SH-SY5Y (cell line): ENCODE results near the gene DAPK1.

Source experiments
- GATA2 ChIP-seq: IDR thresholded peaks from 2 replicates; pipeline ENCODE4 v1.6.1; 2011; ENCODE audit warnings: mild to moderate bottlenecking, low read depth, low read length
- GATA3 ChIP-seq: IDR thresholded peaks from 2 replicates; pipeline ENCODE4 v1.6.1; 2011; ENCODE audit warnings: low read depth, mild to moderate bottlenecking, low read length, moderate library complexity

Gene DAPK1

DNA sequence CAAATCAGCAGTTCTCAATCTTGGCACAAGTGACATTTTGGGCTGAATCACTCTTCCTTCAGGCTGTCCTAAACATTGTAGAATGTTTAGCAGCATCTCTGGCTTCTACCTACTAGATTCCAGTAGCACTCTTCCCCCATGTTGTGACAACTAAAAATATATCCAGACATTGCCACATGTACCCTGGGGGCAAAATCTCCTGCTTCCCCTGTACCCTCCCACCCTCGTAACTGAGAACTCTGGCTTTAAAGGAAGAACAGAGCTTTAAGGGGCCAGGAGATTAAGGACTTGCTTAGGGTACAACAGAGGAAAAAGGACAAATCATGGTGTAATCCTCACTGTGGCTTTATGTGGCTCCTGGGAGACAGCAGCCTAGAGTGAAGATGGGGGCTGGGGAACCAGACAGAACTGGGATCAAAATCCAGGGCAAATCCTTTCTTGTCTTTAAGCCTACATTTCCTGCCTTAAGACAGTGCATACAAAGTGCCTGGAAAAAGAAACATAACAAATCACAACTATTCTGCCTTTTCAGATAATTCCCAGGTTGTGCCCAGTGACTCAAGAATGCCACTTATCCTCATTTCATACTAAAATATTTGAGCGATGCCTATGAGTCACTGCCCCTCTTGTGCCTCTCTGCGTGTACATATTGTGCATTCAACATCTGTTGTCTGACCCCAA, 109.3 kb downstream of the DAPK1 start:
- TF ChIP-seq GATA2: no peak
- no peak for TF ChIP-seq GATA3

DNA sequence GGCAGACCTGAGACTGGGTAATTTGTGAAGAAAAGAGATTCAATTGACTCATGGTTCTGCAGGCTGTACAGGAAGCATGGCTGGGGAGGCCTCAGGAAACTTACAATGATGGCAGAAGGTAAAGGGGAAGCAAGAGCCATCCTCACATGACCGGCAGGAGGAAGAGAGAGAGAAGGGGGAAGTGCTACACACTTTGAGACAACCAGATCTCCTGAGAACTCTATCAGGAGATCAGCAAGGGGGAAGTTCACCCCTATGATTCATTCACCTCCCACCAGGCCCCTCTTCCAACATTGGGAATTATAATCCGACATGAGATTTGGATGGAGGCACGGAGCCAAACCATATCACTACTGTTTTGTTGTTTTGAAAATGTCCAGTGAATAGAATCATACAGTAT, 110.2 kb downstream of the DAPK1 start:
- TF ChIP-seq GATA2 (no peak), GATA3 (no peak)

DNA sequence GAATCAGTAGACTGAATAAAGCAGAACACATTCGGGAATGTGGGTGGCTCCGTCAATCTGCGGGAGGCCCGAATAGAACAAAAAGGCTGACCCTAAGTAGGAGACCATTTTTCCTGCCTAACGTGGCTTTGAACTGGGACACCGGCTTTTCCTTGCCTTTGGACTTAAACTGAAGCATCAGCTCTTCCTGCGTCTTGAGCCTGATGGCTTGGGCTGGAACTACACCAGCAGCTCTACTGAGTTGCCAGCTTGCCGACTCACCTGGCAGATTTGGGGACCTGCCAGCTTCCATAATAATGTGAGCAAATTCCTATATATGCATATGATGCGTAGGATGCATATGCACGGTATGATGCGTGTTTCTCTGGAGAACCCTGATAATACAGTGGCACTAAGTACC, 111.3 kb downstream of the DAPK1 start:
- no peak for TF ChIP-seq GATA2
- TF ChIP-seq GATA3: no peak

DNA sequence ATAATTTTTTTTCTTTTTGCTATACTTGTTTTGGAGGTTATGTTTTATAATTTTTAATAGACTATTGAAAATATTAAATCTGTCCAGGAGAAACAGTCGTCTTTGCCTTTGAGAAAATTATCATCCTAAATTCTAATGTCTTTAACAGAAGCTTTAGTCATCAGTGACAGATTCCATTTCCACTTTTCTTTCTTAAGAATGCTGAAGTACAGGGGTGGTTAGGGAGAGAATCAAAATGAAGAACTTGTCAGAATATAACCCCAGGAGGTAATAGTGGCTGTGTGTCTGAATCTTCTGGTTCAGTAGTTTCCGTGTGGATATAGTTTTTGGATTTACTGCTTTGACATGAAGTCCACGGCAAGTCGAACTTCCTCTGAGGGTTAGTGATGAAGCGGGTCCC, 111.8 kb downstream of the DAPK1 start:
- no peak for TF ChIP-seq GATA2
- TF ChIP-seq GATA3: no peak

DNA sequence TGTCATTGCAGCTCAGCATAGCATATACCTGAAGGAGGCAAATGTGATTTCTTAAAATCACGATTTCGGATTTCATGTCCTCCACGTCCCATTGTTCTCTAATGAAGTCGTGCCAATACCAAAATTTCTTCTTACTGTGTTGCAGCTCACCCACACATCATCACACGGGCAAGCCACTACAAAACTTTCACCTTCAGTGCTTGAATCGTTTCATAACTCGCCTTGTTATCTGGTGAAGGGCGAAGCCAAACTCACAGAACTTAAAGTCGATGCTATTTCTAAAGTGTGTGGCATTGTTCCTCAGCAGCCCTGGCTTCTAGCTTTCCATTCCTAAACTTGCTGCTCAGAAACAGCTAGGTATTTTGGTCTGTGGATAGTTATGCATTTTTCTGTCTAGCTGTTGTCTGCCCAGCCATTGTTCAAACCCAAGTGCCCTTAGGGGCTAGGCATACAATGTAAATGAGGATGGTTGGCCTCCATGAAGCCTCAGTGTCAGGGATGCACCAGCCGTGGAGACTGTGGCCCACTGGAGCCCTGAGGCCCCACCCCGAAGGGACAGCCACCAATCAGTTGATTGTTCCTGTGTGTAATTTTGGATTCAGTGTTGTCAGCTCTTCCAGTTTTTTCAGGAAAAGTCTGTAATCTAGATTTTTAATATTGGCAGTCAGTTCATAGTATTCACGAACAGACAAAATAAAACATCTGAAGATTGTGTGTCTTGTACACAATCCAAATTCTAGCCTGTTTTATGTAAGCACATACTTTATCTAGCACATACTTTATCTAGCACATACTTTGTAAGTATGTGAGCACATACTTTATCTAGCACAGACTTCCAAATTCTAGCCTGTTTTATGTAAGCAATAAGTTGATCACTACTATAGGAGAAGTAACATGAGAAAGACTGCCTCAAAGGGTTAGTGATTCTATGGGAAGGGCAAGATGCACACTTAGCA, 112.8 kb downstream of the DAPK1 start:
- TF ChIP-seq GATA2: no peak
- TF ChIP-seq GATA3: no peak

DNA sequence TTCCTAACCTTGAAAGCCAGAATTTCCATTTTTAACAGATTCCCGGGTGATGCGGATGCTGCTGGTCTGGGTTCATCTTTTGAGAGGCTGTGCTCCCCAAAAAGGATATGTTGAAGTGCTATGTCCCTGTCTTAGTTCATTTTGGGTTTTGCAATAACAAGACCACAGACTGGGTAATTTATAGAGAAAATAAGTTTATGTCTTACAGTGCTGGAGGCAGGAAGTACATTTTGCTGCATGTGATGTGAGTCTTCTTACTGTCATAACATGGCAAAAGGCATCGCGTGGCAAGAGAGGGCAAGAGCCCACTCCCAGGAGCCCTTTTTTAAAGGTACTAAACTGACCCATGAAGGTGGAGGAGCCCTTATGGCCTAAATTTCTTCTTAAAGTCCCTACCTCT, 114.1 kb downstream of the DAPK1 start:
- TF ChIP-seq GATA3 (no peak), GATA2 (no peak)

DNA sequence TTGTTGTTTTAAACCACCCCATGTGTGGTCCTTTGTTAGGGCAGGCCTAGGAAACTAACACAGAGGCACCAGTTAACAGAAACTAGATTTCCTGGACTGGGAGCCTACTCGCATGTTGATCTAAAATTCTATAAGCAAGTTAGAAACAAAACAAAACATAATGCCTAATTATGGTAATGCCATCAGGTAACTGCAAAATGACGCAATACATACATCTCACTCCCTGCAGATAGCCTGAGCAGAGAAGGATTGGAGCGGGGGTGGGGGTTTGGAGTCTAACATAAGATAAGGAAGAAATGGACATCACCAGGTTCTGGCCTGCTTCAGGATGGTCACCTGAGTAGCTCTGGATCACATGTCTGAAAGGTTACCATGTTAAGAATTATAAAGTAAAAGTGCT, 114.9 kb downstream of the DAPK1 start:
- no peak for TF ChIP-seq GATA3
- TF ChIP-seq GATA2: no peak

DNA sequence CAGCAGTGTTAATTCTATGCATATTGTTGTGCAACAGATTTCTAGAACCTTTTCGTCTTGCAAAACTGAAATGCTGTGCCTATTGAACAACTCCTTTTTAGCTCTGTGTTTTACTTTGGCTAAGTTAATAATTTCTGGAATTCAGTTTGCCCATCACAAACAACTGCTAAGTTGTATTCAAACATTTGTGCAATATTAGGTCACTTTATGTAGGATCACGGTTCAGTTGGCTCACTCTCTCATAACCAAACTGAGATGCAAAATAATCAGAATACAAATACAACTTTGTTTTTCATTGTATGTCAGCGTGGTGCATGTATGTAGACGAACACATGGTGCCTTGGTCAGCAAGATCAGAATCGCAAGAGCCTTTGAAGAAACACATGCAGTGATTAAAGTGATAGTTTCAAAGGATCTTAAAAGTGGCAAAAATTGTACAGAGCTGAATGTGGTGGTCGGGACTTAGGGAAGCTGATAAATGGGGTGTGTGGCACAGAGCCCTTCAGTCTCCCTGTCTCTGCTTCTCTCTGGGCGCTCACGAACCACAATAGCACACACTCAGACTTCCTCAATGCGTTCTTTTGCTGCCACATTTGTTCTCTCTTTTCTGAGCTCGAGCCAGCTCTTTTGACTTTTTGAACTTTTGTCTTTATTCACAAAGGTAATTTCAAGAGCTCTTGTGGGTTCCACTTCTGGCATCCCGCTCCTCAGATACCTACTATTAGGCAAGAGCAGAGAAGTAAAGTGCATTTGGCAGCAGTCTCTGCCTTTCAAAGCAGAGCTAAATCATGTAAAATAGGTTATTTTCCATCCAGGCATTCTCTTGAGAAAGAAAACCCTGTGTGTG, 115.8 kb downstream of the DAPK1 start:
- no peak for TF ChIP-seq GATA3
- no peak for TF ChIP-seq GATA2

DNA sequence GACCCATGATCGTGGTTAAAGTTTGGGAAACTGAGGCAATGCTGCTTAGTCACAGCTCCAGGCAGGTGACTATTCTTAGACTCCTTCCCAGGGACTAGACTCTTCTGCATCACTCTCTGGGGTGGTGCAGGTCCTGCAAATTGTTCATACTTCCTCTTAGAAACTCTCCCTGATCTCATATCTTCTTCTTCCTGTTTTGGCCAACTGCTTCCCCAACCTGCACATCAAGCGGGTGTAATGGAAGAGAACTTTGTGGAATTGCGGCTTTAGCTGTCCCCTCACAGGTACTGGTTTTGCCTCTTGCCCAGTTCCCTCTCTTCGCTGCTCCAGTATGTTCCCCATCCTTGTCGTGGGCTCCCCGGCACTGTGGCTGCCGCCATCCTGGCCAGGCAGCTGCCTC, 116.7 kb downstream of the DAPK1 start:
- TF ChIP-seq GATA3 (no peak), GATA2 (no peak)

DNA sequence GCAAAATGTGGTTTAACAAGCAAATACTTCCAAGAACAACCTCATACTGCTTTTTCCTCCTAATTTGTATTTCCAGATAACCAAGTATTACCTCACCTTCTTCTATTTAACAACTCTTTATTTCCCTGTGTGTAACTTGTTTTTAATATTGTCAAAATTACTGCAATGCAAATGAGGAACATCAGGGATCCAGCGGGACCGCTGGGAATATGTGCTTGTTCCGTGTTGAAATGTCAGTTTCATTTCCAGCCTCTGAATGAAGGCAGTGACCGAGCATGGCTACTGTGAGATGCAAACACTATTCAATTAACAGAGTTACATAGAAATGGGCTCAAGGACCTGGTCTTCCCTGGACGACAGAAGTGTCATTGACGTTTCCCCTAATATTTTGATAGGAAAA, 117.5 kb downstream of the DAPK1 start:
- TF ChIP-seq GATA3 (no peak), GATA2 (no peak)

DNA sequence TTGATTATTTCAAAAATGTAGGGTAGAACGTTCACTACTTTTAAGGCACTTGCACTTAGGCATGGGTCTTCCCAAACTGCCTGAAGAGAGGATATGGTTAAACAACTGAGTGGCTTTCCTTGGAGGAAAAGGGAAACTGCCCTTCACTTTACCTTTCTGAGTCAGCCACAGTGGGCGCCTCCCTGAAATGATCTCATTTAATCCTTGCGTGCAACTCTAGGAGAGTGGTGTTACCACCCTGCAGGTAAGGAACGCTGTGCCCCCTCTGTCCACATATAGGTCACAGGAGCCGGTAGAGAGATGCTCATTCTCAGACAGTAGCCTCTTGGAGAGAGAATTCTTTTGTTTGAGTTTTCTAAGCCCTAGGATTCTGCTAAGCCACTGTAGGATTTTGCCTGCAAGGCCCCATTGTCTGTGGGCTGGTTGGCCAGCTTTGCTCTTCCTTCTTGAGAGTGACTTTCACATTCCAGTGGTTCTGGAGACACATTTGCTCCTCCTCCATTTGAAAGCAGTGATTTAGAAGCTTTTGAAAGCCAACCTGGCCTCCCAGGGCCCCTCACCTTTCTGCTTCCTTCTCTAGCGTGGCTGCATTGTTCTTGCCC, 118.0 kb downstream of the DAPK1 start:
- TF ChIP-seq GATA3: no peak
- no peak for TF ChIP-seq GATA2

DNA sequence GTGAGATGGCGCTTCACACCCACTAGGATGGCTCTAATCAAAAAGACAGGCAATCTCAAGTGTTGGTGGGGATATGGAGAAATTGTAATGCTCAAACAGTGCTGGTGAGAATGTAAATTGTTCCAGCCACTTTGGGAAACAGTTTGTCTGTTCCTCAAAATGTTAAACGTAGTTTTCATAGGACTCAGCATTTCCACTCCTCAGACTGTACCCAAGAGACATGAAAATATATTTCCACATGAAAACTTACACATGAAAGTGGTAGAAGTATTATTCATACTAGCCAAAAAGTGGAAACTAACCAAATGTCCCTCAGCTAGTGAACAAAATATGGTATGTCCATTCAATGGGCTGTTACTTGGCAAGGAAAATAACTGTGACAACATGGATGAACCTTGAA, 120.6 kb downstream of the DAPK1 start:
- TF ChIP-seq GATA3 (no peak), GATA2 (no peak)

DNA sequence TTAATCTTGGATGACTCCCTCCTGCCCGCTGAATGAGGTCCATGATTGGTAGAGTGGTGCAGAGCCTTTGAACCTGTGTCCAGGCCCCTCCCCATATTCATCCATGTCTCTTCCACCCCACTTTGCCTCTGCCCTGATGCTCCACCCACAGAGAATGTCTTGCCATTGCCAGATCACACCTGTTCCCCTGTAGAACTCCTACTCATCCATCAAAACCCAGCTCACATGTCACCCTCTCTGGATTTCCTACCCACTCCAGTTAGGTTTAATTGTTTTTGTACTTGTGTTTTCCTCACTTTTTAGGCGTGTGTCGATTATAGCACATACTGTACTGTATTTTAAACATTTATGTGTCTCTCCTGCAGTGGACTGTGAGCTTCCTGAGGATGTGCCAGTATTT, 121.3 kb downstream of the DAPK1 start:
- TF ChIP-seq GATA3: no peak
- TF ChIP-seq GATA2: no peak

DNA sequence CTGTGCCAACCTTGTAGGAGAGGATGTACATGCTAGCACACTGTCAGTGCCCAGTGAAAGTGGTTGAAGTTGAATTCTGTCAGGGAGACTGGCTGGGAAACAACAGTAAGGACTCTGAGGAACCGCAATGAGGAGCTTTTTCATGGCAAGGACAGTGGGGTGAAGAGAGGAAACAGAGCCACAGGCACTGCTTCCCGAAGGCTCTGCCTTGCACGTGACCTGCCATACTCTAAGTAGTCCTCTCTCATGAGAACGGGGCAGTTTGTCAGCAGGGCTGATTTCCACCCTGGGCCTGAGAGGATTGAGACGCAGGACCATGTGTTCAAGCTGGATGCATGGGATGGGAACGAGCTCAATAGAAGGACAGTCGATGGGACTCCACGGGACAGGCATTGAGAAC, 121.7 kb downstream of the DAPK1 start:
- no peak for TF ChIP-seq GATA3
- TF ChIP-seq GATA2: no peak
